H1 (cell line): Measurements from ENCODE around the gene KLHDC1. TPM values are rescaled to one million over a fixed set of nuclear protein-coding genes. Genes with fewer than 3 reads are reported as not detected.
"Not testable (repeated sequence)": the region's sequence is repeated elsewhere in the genome, so short reads cannot be mapped to it uniquely, and the experiment has no call there.

Experiments
- CTCF ChIA-PET: fragments of 300-600 bp; sonication (Branson Sonifier 250); formaldehyde crosslinking; loops from one replicate; lab custom pipeline; 2021; ENCODE audit not compliant: partially characterized antibody; lab: Charles Lee
- POLR2A ChIA-PET: fragments of 300-600 bp; sonication (Branson Sonifier 250); formaldehyde crosslinking; loops from one replicate; lab custom pipeline; 2021; ENCODE audit warnings: inconsistent platforms; ENCODE audit not compliant: partially characterized antibody; lab: Charles Lee
- DNase-seq, 2 experiments: peaks; one replicate each; pipeline versions ENCODE4 v3.0.0 to v3.0.0-alpha.2; 2010 to 2022; ENCODE audit warnings: low spot score in 2 of 2, low read depth in 1 of 2, mixed read lengths in 1 of 2
- FAIRE-seq: peaks from 2 replicates; lab custom pipeline; 2011; peaks lifted over from hg19 to GRCh38; lab: Jason Lieb, UNC
- H2AFZ ChIP-seq: 2 replicates; pipeline ENCODE4 v1.8.1; 2012; ENCODE audit warnings: low read length, inconsistent platforms
- H2AK5ac ChIP-seq: 2 replicates; pipeline ENCODE4 v1.6.1; 2013; ENCODE audit warnings: low read depth, low read length
- H2BK120ac ChIP-seq: replicated peaks from 2 replicates; pipeline ENCODE3; 2013; ENCODE audit warnings: low read depth, low read length, inconsistent platforms
- H2BK12ac ChIP-seq: 2 replicates; pipeline ENCODE4 v1.6.1; 2013; ENCODE audit warnings: low read depth, low read length
- H2BK15ac ChIP-seq: 2 replicates; pipeline ENCODE4 v1.6.1; 2013; ENCODE audit warnings: low read length
- H2BK20ac ChIP-seq: 2 replicates; pipeline ENCODE4 v1.6.1; 2013; ENCODE audit warnings: low read length
- H2BK5ac ChIP-seq: 2 replicates; pipeline ENCODE4 v1.6.1; 2013; ENCODE audit warnings: low read depth, low read length
- H3K14ac ChIP-seq: 2 replicates; pipeline ENCODE4 v1.6.1; 2013; ENCODE audit warnings: inconsistent platforms; ENCODE audit not compliant: insufficient read length
- H3K18ac ChIP-seq: 2 replicates; pipeline ENCODE4 v1.6.1; 2013; ENCODE audit warnings: low read length; ENCODE audit errors: extremely low read depth
- H3K23ac ChIP-seq: 2 replicates; pipeline ENCODE4 v1.6.1; 2013; ENCODE audit warnings: inconsistent platforms; ENCODE audit not compliant: insufficient read length
- H3K23me2 ChIP-seq: 2 replicates; pipeline ENCODE4 v1.6.1; 2013; ENCODE audit warnings: low read depth, low read length
- H3K27ac ChIP-seq: 2 replicates; pipeline ENCODE4 v1.6.1; 2011; ENCODE audit warnings: low read depth, low read length, inconsistent platforms
- H3K27me3 ChIP-seq, 4 experiments: replicated peaks in 1 of 4; 1 replicate in 1 of 4; 2 replicates in 3 of 4; pipeline versions ENCODE4 v1.6.1 to v1.8.1; 2011 to 2013; ENCODE audit warnings: low read length in 3 of 4, mild to moderate bottlenecking in 3 of 4, inconsistent platforms in 2 of 4, mixed read lengths in 2 of 4, moderate library complexity in 1 of 4; ENCODE audit not compliant: control insufficient read depth in 3 of 4, insufficient read depth in 3 of 4; ENCODE audit errors: extremely low read depth in 1 of 4
- H3K36me3 ChIP-seq, 4 experiments: 2 replicates each; pipeline versions ENCODE4 v1.6.1 to v1.8.1; 2011 to 2013; ENCODE audit warnings: mild to moderate bottlenecking in 4 of 4, low read length in 3 of 4, moderate library complexity in 2 of 4, control low read depth in 1 of 4, inconsistent platforms in 1 of 4; ENCODE audit not compliant: insufficient read depth in 4 of 4, control insufficient read depth in 2 of 4
- H3K4ac ChIP-seq: replicated peaks from 2 replicates; pipeline ENCODE3; 2013; ENCODE audit warnings: low read length, low read depth, mixed read lengths, inconsistent platforms; ENCODE audit not compliant: insufficient read length
- H3K4me1 ChIP-seq, 4 experiments: replicated peaks in 1 of 4; 1 replicate in 1 of 4; 2 replicates in 3 of 4; pipeline versions ENCODE4 v1.6.1 to v1.8.1; 2011 to 2013; ENCODE audit warnings: low read length in 3 of 4, inconsistent platforms in 2 of 4, mixed read lengths in 1 of 4; ENCODE audit not compliant: insufficient read depth in 4 of 4, control insufficient read depth in 3 of 4
- H3K4me2 ChIP-seq, 2 experiments: 2 replicates each; pipeline versions ENCODE4 v1.6.1 to v1.8.1; 2011 to 2013; ENCODE audit warnings: low read depth in 2 of 2, low read length in 2 of 2, control low read depth in 1 of 2, inconsistent platforms in 1 of 2, mild to moderate bottlenecking in 1 of 2; ENCODE audit not compliant: insufficient read depth in 1 of 2
- H3K4me3 ChIP-seq, 4 experiments: fragments of 200-600, 300-600 bp in 1 of 4; sonication (generic), shearing (Covaris generic), sonication (Bioruptor Twin) in 1 of 4; 2 replicates each; pipeline versions ENCODE4 v1.5.1 to v1.8.1; 2011 to 2016; ENCODE audit warnings: low read length in 4 of 4, low read depth in 3 of 4, control low read depth in 2 of 4, inconsistent platforms in 2 of 4, mild to moderate bottlenecking in 2 of 4, mixed read lengths in 1 of 4, moderate library complexity in 1 of 4; ENCODE audit not compliant: insufficient read depth in 2 of 4; ENCODE audit errors: extremely low read depth in 1 of 4
- H3K56ac ChIP-seq: replicated peaks from 2 replicates; pipeline ENCODE3; 2013; ENCODE audit warnings: low read depth, mild to moderate bottlenecking, mixed read lengths, low read length, inconsistent platforms; ENCODE audit not compliant: insufficient read length
- H3K79me1 ChIP-seq: 2 replicates; pipeline ENCODE4 v1.6.1; 2013; ENCODE audit warnings: low read depth, low read length, control low read depth
- H3K79me2 ChIP-seq, 2 experiments: 2 replicates each; pipeline versions ENCODE4 v1.6.1 to v1.8.1; 2012 to 2013; ENCODE audit warnings: low read length in 2 of 2, mild to moderate bottlenecking in 2 of 2, inconsistent platforms in 1 of 2; ENCODE audit not compliant: insufficient read depth in 2 of 2, control insufficient read depth in 1 of 2
- H3K9ac ChIP-seq, 4 experiments: replicated peaks in 1 of 4; 1 replicate in 1 of 4; 2 replicates in 3 of 4; pipeline versions ENCODE4 v1.6.1 to v1.8.1; 2011 to 2013; ENCODE audit warnings: low read depth in 3 of 4, low read length in 3 of 4, control low read depth in 2 of 4, mild to moderate bottlenecking in 2 of 4, moderate library complexity in 2 of 4, inconsistent platforms in 1 of 4; ENCODE audit errors: extremely low read depth in 1 of 4
- H3K9me3 ChIP-seq, 2 experiments: 2 replicates each; pipeline versions ENCODE4 v1.6.1 to v1.8.1; 2012 to 2013; ENCODE audit warnings: mild to moderate bottlenecking in 2 of 2, moderate library complexity in 2 of 2, control low read depth in 1 of 2, inconsistent platforms in 1 of 2, low read depth in 1 of 2, low read length in 1 of 2, mixed read lengths in 1 of 2; ENCODE audit not compliant: insufficient read depth in 2 of 2
- H4K20me1 ChIP-seq, 2 experiments: replicated peaks in 1 of 2; 2 replicates each; pipeline versions ENCODE3 to v1.8.1; 2011 to 2013; ENCODE audit warnings: inconsistent platforms in 2 of 2, low read length in 2 of 2, mild to moderate bottlenecking in 1 of 2; ENCODE audit not compliant: insufficient read depth in 2 of 2, control insufficient read depth in 1 of 2
- H4K5ac ChIP-seq: 2 replicates; pipeline ENCODE4 v1.6.1; 2013; ENCODE audit warnings: low read length, low read depth, mixed read lengths, inconsistent platforms; ENCODE audit not compliant: insufficient read length
- H4K8ac ChIP-seq: 2 replicates; pipeline ENCODE4 v1.8.0; 2013; ENCODE audit warnings: mild to moderate bottlenecking, moderate library complexity, low read length, inconsistent platforms; ENCODE audit not compliant: insufficient read depth; ENCODE audit errors: extremely low read depth
- H4K91ac ChIP-seq: replicated peaks from 2 replicates; pipeline ENCODE3; 2013; ENCODE audit warnings: low read length, mixed read lengths, inconsistent platforms; ENCODE audit not compliant: insufficient read length
- WGBS, 2 experiments: shearing (Covaris generic) in 1 of 2; methylation state at CpG; one replicate each; pipeline versions ENCODE4 v1.1.6 to v1.1.7; 2013 to 2015; ENCODE audit warnings: low lambda C conversion rate in 2 of 2, mixed read lengths in 2 of 2, inconsistent platforms in 1 of 2, low coverage in 1 of 2, missing lambda C conversion rate in 1 of 2; ENCODE audit not compliant: insufficient replicate concordance in 2 of 2, insufficient coverage in 1 of 2, insufficient read length in 1 of 2; ENCODE audit errors: extremely low coverage in 1 of 2, missing lambda C conversion rate in 1 of 2; 5-methylcytosine and 5-hydroxymethylcytosine counted together
- polyA plus RNA-seq, 7 experiments: library from polyadenylated mRNA; depleted of rRNA in 3 of 7; stranded (reverse) in 5 of 7; unstranded in 2 of 7; fragments of >200 nt in 5 of 7; fragments of 200-250 nt in 2 of 7; gene quantifications; 1 replicate in 5 of 7; 2 replicates in 1 of 7; 4 replicates in 1 of 7; pipeline versions ENCODE4 v1.2.1 to v1.2.3, GENCODE V29; 2011 to 2013; ENCODE audit warnings: missing spikeins in 2 of 7, mixed read lengths in 2 of 7
- total RNA-seq: library from RNA; stranded (reverse); fragmentation: NEBNext Ultra II Directional; extraction: Animal tissue kit (Norgen Biotek cat#: 25700); gene quantifications from 2 replicates; pipeline ENCODE4 v1.2.1, GENCODE V29; 2021

KLHDC1 gene
- total and polyA plus RNA-seq, 2 of the 8 experiments (the other 6 are each of a cell fraction or from before 2014, with no cell fraction given), result 0.08 TPM; not detected in 1

DNA sequence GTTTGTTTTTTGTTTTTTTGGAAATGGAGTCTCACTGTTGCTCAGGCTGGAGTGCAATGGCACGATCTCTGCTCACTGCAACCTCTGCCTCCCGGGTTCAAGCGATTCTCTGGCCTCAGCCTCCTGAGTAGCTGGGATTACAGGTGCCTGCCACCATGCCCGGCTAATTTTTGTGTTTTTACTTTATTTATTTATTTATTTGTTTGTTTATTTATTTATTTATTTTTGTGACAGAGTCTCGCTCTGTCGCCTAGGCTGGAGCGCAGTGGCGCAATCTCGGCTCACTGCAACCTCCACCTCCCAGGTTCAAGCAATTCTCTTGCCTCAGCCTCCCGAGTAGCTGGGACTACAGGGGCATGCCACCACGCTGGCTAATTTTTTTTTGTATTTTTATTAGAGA lies 18.1 kb downstream of the KLHDC1 start:
- H3K4ac ChIP-seq, H3K14ac ChIP-seq, H4K5ac ChIP-seq, H4K8ac ChIP-seq, H3K23me2 ChIP-seq, H2BK5ac ChIP-seq, H3K79me1 ChIP-seq, DNase-seq, H2AFZ ChIP-seq, H3K9me3 ChIP-seq, H2BK12ac ChIP-seq, H3K4me3 ChIP-seq, H3K79me2 ChIP-seq, CTCF ChIA-PET, H3K27me3 ChIP-seq, H3K56ac ChIP-seq, H3K36me3 ChIP-seq, H3K4me1 ChIP-seq, H4K91ac ChIP-seq, H2BK15ac ChIP-seq, H3K23ac ChIP-seq, H4K20me1 ChIP-seq, H3K9ac ChIP-seq, H3K27ac ChIP-seq, H3K18ac ChIP-seq, H3K4me2 ChIP-seq, FAIRE-seq, H2AK5ac ChIP-seq, H2BK20ac ChIP-seq, H2BK120ac ChIP-seq: not testable (repeated sequence)
- POLR2A ChIA-PET, result interaction anchor here (0.6 to 1.3 kb wide), 2 partner anchors 128 to 1047 kb away, joined by 3 read pairs; no protein-coding TSS in a partner anchor
- 91% methylated on average over 11 of the region's 11 CpGs; no CpG with 5 or more reads in 1 of the 2 experiments for WGBS, 2 experiments
